ENCODE data around the gene GGTLC1.
"Not testable (repeated sequence)": the region's sequence is repeated elsewhere in the genome, so short reads cannot be mapped to it uniquely, and the experiment has no call there.

DNA sequence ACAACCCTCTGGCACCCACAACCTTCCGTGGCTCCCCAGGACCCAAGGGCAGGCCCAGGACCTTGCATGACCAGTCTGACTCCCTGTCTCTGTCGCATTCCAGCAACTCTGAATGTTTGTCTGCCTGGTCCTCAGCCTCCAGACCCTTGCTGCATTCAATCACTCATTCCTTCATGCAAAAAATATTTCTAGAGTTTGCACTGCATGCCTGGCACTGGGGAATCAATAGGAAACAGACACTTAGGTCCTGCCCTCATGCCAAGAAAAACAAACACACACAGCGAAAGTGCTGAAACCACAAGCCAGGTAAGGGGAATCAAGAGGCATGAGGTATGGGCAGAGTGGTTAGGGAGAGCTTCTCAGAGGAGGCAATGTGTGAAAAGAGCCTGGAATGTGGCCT lies 1.9 kb downstream of the GGTLC1 start:
- TF ChIP-seq POU2F2 (IDR thresholded peaks at IDR 0.05; ENCODE audit: borderline replicate concordance, low read depth, low read length); RCOR1 (conservative IDR thresholded peaks at IDR 0.05; ENCODE audit: low read depth, low read length): not testable (repeated sequence)

Data from GM12878 (cell line).